Fibroblast of mammary gland (primary cell): ENCODE data around the gene LRRC47.

Source experiments
- DNase-seq: peaks from one replicate; pipeline ENCODE4 v3.0.0-alpha.2; 2010; ENCODE audit warnings: low read depth
- H3K4me3 ChIP-seq: 2 replicates; pipeline ENCODE4 v1.5.1; 2011; ENCODE audit warnings: low read depth, mild to moderate bottlenecking, low read length, moderate library complexity; ENCODE audit not compliant: control insufficient read depth
- TF ChIP-seq, protein P1 (sequence below): conservative IDR thresholded peaks from 2 replicates; pipeline ENCODE4 v1.5.1; 2011; ENCODE audit warnings: low read depth, low read length, inconsistent platforms; ENCODE audit not compliant: control insufficient read depth, insufficient read depth

The LRRC47 gene

DNA sequence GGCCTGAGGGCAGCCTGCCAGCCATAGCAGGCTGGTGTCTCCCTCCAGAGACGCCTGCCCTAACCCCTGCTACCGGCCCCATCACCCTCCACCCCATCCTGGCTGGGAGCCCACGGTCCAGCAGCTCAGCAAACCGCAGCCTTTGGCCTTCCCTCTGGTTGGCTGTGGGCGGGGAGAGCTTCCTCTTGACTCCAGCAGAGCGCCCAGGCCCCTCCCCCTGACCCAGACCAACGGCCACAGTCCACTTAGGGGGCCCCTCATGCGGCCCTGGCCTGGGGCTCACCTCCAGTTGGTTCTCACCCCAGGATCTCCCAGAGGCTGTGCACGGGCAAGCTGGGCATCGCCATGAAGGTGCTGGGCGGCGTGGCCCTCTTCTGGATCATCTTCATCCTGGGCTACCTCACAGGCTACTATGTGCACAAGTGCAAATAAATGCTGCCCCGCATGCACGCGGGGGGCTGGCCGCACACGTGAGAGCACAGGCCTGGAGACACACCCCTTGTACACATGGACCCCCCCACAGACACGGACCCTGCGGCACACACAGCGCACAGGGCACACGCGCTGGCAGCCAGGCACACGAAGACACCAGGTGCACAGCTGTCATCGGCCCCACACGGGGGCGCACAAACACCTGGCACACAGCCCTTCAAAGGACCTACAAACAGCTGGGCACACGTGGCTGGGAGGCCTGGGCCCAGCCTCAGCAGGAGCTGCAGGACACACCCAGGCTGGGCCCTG is 20.6 kb downstream of the LRRC47 start:
- peak; percentile 55 for DNase-seq
- TF ChIP-seq, protein P1, sequence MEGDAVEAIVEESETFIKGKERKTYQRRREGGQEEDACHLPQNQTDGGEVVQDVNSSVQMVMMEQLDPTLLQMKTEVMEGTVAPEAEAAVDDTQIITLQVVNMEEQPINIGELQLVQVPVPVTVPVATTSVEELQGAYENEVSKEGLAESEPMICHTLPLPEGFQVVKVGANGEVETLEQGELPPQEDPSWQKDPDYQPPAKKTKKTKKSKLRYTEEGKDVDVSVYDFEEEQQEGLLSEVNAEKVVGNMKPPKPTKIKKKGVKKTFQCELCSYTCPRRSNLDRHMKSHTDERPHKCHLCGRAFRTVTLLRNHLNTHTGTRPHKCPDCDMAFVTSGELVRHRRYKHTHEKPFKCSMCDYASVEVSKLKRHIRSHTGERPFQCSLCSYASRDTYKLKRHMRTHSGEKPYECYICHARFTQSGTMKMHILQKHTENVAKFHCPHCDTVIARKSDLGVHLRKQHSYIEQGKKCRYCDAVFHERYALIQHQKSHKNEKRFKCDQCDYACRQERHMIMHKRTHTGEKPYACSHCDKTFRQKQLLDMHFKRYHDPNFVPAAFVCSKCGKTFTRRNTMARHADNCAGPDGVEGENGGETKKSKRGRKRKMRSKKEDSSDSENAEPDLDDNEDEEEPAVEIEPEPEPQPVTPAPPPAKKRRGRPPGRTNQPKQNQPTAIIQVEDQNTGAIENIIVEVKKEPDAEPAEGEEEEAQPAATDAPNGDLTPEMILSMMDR = no peak

DNA sequence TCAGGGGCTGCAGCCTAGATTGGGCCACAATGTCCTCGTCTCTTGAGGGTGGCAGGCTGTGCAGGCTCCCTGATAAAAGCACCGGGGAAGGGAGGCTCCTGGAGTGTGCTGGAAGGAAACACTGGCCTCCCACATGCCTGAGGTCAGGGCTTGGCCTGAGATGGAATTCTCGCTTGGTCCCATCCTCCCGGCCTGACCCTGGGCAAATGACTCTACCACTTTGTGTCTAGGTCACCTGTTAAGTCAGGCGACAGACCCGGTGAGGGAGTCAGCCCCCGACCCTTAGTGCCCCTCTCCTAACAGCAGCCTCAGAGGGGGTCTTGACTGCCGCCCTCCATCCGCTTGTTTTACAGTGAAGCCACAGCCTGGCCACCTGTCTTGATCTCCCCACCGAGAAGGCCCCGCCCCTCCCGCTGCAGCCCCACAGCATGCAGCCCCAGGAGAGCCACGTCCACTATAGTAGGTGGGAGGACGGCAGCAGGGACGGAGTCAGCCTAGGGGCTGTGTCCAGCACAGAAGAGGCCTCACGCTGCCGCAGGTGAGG is 21.3 kb downstream of the LRRC47 start:
- TF ChIP-seq, protein P1 = no peak
- DNase-seq = no peak
- no peak overlapping the region for H3K4me3 ChIP-seq

More for the DNA sequence above, 20.6 kb downstream of the LRRC47 start:
- no peak overlapping the region for H3K4me3 ChIP-seq

DNA sequence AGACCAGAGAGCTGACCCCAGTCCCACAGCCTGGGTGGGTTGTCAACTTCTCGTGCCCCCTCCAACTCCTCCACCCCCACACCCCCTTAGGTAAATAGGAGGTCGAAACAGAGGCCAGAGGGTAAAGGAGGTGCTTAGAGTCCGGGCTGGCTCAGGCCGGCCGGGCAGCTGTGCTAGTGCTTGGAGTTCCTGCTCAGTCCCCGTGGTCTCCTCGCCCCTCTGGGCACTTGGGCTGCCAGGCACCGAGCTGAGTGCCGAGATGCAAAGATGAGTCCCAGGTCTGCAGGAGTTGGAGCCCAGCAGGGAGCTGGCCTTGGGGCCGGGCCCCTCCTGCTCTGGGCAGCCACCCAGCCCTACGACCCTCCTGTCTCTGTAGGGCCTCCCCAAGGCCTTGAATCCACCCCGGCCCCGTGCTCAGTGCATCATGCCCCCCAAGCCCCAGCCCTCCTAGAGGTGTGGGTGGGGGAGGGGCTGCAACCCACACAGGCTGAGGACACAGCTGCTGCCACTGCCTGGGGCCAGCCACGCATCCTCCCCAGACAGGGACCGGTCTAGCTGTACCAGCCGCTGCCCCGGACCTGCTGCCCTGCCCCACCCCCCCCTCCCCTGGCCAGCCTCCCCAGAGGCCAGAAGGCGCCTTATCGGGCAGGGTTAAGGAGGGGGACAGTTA is 21.9 kb downstream of the LRRC47 start:
- TF ChIP-seq, protein P1 = no peak
- no peak overlapping the region for H3K4me3 ChIP-seq
- DNase-seq = no peak

DNA sequence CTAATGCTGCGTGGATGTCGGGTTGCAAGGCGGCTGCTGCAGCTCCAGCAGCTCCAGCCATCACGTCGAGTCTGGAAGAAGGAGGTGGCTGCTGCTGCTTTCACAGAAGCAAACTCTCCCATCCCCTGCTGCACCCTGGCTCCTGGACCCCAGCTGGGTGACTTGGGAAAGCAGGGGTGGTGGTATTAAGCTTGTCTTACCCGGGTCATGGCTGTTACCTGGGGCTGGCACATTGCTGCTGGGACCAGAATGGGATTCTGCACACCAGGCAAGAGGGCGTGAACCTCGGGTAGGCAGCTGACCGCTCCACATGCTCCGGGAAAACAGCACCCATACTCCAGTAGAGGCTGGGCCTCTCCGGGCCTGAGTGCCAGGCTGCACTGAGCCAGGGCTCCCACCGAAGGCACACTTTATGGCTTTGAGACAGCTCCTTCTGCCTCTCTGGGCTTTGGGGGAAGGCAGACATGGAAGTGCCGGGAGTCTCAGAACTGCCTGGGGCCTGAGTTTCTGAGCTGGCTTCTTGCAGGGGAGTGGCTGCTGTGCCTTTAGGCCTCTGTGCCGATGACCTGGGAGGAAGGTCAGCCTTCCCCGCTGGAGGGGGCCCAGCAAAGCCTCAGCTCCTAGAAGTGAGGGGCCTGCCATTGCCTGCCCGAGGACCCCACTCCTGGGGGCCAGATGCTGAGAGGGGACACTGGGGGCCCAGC is 22.6 kb downstream of the LRRC47 start:
- DNase-seq = no peak
- H3K4me3 ChIP-seq = no peak overlapping the region
- TF ChIP-seq, protein P1 = no peak

DNA sequence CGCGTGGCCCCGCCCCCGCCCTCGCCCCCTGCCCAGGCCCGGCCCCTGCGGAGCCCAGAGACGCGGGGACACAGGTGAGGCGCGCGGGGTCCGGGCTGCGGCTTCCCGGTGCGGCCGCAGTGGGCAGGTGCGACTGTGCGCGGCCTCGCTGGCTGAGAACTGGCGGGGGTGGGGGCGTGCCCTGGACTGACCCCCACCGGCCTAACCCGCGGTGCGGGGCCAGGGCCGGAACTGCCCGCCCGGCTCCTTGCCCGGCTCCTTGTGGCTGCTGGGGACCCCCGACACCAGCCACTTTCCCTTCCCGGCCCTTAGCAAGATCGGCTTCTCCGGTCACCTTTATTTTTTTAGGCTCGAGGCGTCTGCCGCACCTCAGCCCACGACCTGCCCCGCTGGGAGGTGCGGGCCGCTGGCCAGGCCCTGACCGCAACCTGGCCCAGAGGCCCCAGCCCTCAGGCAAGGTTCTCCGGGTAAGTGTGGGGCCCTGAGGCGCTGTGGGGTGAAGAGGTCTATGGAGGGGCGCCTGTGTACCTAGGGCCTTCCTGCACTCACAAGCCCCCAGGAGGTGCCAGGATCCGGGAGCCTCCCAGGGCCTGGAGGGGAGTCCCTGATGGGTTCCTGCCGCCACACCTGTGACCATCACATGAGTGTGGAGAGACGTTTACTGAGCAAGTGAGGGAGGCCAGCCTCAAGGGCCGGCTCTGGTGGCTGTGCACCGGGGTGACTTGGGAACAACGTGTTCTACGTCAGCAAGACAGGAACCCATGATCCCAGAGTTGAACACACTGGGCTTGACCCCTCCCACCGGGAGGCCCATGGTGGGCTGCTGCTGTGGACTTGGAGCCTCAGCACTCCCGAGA is 23.4 kb downstream of the LRRC47 start, which contains the start of gene SMIM1:
SMIM1 (plus strand) TSS at position 35 of the 857 bp plus-strand sequence. CDS start 2,625 bp downstream, outside the sequence.
- TF ChIP-seq, protein P1 = no peak
- DNase-seq = no peak
- peak within 1 kb of the TSS; percentile 31 for H3K4me3 ChIP-seq
